Caco-2 (cell line): Measurements from ENCODE around the gene GPS1. TPM values are rescaled to one million over a fixed set of nuclear protein-coding genes. Genes with fewer than 3 reads are reported as not detected.

Source experiments
- BruUV-seq: library from RNA; stranded (reverse); fragments of 400-500 nt; replicated peaks from 2 replicates; lab custom pipeline; 2021; lab: Mats Ljungman, UMichigan
- CTCF ChIA-PET: fragments of 300-600 bp; sonication (Branson Sonifier 250); formaldehyde crosslinking; loops from one replicate; lab custom pipeline; 2022; ENCODE audit warnings: antibody characterized with exemption; lab: Charles Lee
- POLR2A ChIA-PET: fragments of 300-600 bp; sonication (Branson Sonifier 250); formaldehyde crosslinking; loops from one replicate; lab custom pipeline; 2022; ENCODE audit warnings: antibody characterized with exemption; lab: Charles Lee
- DNase-seq, 2 experiments: peaks; one replicate each; pipeline versions ENCODE4 v3.0.0 to v3.0.0-alpha.2; 2020 to 2022
- H3K27me3 ChIP-seq: replicated peaks from 2 replicates; pipeline ENCODE4 v1.6.0; 2011; ENCODE audit warnings: low read length; ENCODE audit not compliant: control insufficient read depth, insufficient read depth
- H3K36me3 ChIP-seq: 2 replicates; pipeline ENCODE4 v1.5.1; 2011; ENCODE audit warnings: low read length; ENCODE audit not compliant: control insufficient read depth, insufficient read depth
- H3K4me1 ChIP-seq: fragments of 250-450 bp; sonication (Bioruptor Pico); 2 replicates; pipeline ENCODE4 v1.5.1; 2020; ENCODE audit warnings: mild to moderate bottlenecking
- H3K4me3 ChIP-seq: 2 replicates; pipeline ENCODE4 v1.5.1; 2011; ENCODE audit warnings: low read depth, mild to moderate bottlenecking, control low read depth, low read length
- H3K9me3 ChIP-seq: fragments of 250-450 bp; sonication (Bioruptor Pico); 2 replicates; pipeline ENCODE4 v1.5.1; 2020; ENCODE audit warnings: mild to moderate bottlenecking, moderate library complexity
- H3K27ac Mint-ChIP-seq: one replicate; pipeline ENCODE4 v1.8.0; 2022; ENCODE audit warnings: mixed read lengths; ENCODE audit not compliant: unreplicated experiment
- H3K27me3 Mint-ChIP-seq: one replicate; pipeline ENCODE4 v1.8.0; 2022; ENCODE audit warnings: mixed read lengths; ENCODE audit not compliant: insufficient read depth, unreplicated experiment
- H3K36me3 Mint-ChIP-seq: one replicate; pipeline ENCODE4 v1.8.0; 2022; ENCODE audit warnings: mild to moderate bottlenecking, mixed read lengths; ENCODE audit not compliant: insufficient read depth, unreplicated experiment
- H3K4me1 Mint-ChIP-seq: one replicate; pipeline ENCODE4 v1.8.0; 2022; ENCODE audit warnings: low read depth, mixed read lengths; ENCODE audit not compliant: unreplicated experiment
- H3K4me3 Mint-ChIP-seq: one replicate; pipeline ENCODE4 v1.8.0; 2022; ENCODE audit warnings: mild to moderate bottlenecking, moderate library complexity, mixed read lengths; ENCODE audit not compliant: unreplicated experiment
- H3K9me3 Mint-ChIP-seq: one replicate; pipeline ENCODE4 v1.8.0; 2022; ENCODE audit warnings: mixed read lengths; ENCODE audit not compliant: unreplicated experiment
- intact Hi-C: fragments of 100-400 bp; cut with micrococcal nuclease; formaldehyde crosslinking; loops from one replicate; pipeline ENCODE4 v1.10.0; 2022; ENCODE audit not compliant: unreplicated experiment
- total RNA-seq: library from RNA; stranded (reverse); gene quantifications from 2 replicates; pipeline ENCODE4 v1.2.3, GENCODE V29; 2022
- TF ChIP-seq, protein P1 (sequence below), 2 experiments: fragments of 200-600 bp in 1 of 2; IDR thresholded peaks; 1 replicate in 1 of 2; 2 replicates in 1 of 2; pipeline versions ENCODE4 v1.5.1 to v1.8.0; 2011 to 2022; ENCODE audit warnings: antibody characterized with exemption in 1 of 2, control low read depth in 1 of 2, inconsistent platforms in 1 of 2, low read depth in 1 of 2, low read length in 1 of 2, mild to moderate bottlenecking in 1 of 2, moderate library complexity in 1 of 2; ENCODE audit not compliant: insufficient read depth in 1 of 2, severe bottlenecking in 1 of 2, unreplicated experiment in 1 of 2

Gene GPS1
- total RNA-seq, 1 experiment from 2014 or later: 195 TPM

- intact Hi-C loops: no loop called here
- no peak overlapping the region for H3K27ac Mint-ChIP-seq
- H3K4me3 Mint-ChIP-seq: no peak overlapping the region
- TF ChIP-seq, protein P1, sequence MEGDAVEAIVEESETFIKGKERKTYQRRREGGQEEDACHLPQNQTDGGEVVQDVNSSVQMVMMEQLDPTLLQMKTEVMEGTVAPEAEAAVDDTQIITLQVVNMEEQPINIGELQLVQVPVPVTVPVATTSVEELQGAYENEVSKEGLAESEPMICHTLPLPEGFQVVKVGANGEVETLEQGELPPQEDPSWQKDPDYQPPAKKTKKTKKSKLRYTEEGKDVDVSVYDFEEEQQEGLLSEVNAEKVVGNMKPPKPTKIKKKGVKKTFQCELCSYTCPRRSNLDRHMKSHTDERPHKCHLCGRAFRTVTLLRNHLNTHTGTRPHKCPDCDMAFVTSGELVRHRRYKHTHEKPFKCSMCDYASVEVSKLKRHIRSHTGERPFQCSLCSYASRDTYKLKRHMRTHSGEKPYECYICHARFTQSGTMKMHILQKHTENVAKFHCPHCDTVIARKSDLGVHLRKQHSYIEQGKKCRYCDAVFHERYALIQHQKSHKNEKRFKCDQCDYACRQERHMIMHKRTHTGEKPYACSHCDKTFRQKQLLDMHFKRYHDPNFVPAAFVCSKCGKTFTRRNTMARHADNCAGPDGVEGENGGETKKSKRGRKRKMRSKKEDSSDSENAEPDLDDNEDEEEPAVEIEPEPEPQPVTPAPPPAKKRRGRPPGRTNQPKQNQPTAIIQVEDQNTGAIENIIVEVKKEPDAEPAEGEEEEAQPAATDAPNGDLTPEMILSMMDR (IDR thresholded peaks at IDR 0.05; ENCODE audit: insufficient read depth in 1 of 2, low read depth in 1 of 2, low read length in 1 of 2, severe bottlenecking in 1 of 2, unreplicated experiment in 1 of 2): no peak
- CTCF ChIA-PET: interaction anchor here (0.6 kb wide), 1 partner anchor 142 kb away, joined by 3 read pairs; no protein-coding TSS in a partner anchor
- H3K27me3 ChIP-seq: no peaks in the 10 kb centered on the region
- no peaks in the 10 kb centered on the region for H3K9me3 ChIP-seq
- H3K9me3 Mint-ChIP-seq: no peaks in the 10 kb centered on the region
- no peak for DNase-seq
- no peaks in the 10 kb centered on the region for H3K27me3 Mint-ChIP-seq
- no peak overlapping the region for H3K4me3 ChIP-seq
- no peaks in the 10 kb centered on the region for H3K36me3 ChIP-seq
- BruUV-seq: no TSS peak
- POLR2A ChIA-PET: no interaction called here
- H3K36me3 Mint-ChIP-seq: peaks cover 20% of the 10 kb centered on the region
- H3K4me1 Mint-ChIP-seq: no peaks in the 10 kb centered on the region
- H3K4me1 ChIP-seq: 0 out of 2 replicates have a peak, but pooled peaks cover 4% of the 10 kb centered on the region
Measured at GRCh38 chr17:82011617-82012187, 40.0 kb upstream of the GPS1 start.

DNA sequence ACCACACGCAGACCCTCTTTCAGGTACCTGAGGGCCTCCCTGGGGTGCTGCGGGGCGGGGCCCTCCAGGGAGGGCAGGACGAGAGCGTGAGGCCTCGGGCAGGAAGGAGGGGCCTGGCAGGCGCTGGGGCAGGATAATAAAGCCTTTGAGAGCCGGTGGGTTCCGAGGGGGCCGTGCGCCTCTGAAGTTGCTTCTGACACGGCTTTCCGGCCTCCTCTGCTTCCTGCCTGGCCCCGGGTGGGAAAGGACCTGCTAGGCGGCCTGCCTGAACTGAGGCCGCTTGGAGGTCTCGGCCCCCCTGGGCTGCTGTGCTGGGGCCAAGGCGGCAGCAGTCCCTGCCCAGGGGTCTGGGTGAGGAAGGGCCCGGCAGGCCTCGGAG, 39.4 kb upstream of the GPS1 start:
- CTCF ChIA-PET: no interaction called here
- TF ChIP-seq, protein P1 (IDR thresholded peaks at IDR 0.05; ENCODE audit: insufficient read depth in 1 of 2, low read depth in 1 of 2, low read length in 1 of 2, severe bottlenecking in 1 of 2, unreplicated experiment in 1 of 2): no peak

GRCh38 chr17:82012640-82013295, 38.9 kb upstream of the GPS1 start:
- H3K4me1 ChIP-seq: 0 out of 2 replicates have a peak, but pooled peaks cover 4% of the 10 kb centered on the region
- ChIA-PET POLR2A (no interaction called here), CTCF (no interaction called here)
- H3K4me3 Mint-ChIP-seq: no peak overlapping the region
- peaks cover 24% of the 10 kb centered on the region for H3K36me3 Mint-ChIP-seq
- no TSS peak for BruUV-seq
- H3K36me3 ChIP-seq: no peaks in the 10 kb centered on the region
- intact Hi-C loops: no loop called here
- DNase-seq: no peak
- no peaks in the 10 kb centered on the region for H3K27me3 Mint-ChIP-seq
- H3K27me3 ChIP-seq: no peaks in the 10 kb centered on the region
- TF ChIP-seq, protein P1 (IDR thresholded peaks at IDR 0.05; ENCODE audit: insufficient read depth in 1 of 2, low read depth in 1 of 2, low read length in 1 of 2, severe bottlenecking in 1 of 2, unreplicated experiment in 1 of 2): no peak
- H3K27ac Mint-ChIP-seq: peak overlapping the region; percentile 55
- no peak overlapping the region for H3K4me3 ChIP-seq
- no peaks in the 10 kb centered on the region for H3K9me3 ChIP-seq
- no peaks in the 10 kb centered on the region for H3K4me1 Mint-ChIP-seq
- H3K9me3 Mint-ChIP-seq: no peaks in the 10 kb centered on the region

More for the DNA sequence above, 39.4 kb upstream of the GPS1 start:
- POLR2A ChIA-PET: no interaction called here
- Mint-ChIP-seq H3K4me1 (no peaks in the 10 kb centered on the region), H3K27ac (no peak overlapping the region), H3K9me3 (no peaks in the 10 kb centered on the region), H3K4me3 (no peak overlapping the region), H3K27me3 (no peaks in the 10 kb centered on the region), H3K36me3 (peaks cover 20% of the 10 kb centered on the region)
- Histone ChIP-seq H3K4me3 (no peak overlapping the region), H3K9me3 (no peaks in the 10 kb centered on the region), H3K4me1 (0 out of 2 replicates have a peak, but pooled peaks cover 4% of the 10 kb centered on the region), H3K36me3 (no peaks in the 10 kb centered on the region), H3K27me3 (no peaks in the 10 kb centered on the region)
- intact Hi-C loops: no loop called here
- DNase-seq: no peak
- no TSS peak for BruUV-seq
